GM12801 (cell line): ENCODE data around the gene RUNX2.

Experiments used
- TF ChIP-seq, protein P1 (sequence below): IDR thresholded peaks from one replicate; pipeline ENCODE4 v1.5.1; 2011; ENCODE audit warnings: control low read depth; ENCODE audit not compliant: insufficient read length; ENCODE audit errors: extremely low read depth

The RUNX2 gene

DNA sequence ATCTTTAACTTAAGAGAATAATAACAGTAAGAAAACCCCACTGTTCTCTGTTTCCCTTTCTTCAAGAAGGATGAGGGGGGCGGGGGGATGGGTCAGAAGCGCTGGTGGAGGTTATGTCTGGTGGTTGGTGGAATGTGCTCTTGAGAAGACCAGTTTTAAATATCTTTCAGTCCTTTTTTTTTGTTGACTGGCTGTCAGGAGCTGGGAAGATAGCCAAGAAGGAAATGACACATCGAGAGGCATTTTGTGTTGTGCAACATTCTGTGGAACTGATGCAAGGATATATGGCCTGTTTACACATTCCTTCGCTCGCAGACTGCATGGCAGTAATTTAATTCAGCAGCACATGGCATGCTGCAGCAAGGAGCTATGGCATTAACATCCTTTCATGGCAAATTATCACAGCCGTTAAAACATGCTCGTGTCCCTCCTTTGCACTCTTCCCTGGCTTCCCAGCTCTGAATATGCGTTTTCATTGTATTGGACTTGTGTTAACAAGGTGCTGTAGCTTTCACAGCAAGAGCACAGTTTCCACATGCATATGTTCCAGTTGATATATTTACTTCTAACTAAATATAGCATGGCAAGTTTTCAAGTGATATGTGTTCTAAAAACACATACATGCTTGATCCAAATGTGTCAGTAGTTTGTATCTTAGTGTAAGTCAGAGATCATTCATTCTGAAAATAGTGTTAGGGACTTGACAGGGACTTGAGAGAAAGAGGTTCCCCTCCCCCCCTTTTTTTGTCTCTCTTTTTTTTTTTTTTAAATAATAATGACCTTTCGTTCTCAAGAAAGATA lies 117.8 kb downstream of the RUNX2 start:
- TF ChIP-seq, protein P1, sequence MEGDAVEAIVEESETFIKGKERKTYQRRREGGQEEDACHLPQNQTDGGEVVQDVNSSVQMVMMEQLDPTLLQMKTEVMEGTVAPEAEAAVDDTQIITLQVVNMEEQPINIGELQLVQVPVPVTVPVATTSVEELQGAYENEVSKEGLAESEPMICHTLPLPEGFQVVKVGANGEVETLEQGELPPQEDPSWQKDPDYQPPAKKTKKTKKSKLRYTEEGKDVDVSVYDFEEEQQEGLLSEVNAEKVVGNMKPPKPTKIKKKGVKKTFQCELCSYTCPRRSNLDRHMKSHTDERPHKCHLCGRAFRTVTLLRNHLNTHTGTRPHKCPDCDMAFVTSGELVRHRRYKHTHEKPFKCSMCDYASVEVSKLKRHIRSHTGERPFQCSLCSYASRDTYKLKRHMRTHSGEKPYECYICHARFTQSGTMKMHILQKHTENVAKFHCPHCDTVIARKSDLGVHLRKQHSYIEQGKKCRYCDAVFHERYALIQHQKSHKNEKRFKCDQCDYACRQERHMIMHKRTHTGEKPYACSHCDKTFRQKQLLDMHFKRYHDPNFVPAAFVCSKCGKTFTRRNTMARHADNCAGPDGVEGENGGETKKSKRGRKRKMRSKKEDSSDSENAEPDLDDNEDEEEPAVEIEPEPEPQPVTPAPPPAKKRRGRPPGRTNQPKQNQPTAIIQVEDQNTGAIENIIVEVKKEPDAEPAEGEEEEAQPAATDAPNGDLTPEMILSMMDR = no peak

DNA sequence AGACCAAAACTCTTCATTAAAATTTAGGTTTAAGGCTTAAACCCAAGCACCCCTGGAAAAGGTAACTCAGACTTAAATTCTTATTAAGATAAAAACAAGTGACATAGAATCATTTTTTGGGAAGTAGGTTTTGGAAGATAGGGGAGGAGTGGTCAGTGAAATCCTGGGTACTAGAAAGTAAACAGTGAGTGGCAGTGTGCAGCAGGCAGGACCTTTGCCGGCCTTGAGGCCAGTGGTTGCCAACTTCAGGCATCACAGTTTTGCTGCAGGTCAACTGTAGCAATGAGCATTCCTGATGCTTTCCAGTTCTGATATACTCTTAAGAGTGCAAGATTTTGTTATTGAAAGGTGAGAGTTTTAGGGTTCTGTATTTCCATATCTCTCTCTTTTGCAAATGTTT lies 118.9 kb downstream of the RUNX2 start:
- TF ChIP-seq, protein P1 = no peak

DNA sequence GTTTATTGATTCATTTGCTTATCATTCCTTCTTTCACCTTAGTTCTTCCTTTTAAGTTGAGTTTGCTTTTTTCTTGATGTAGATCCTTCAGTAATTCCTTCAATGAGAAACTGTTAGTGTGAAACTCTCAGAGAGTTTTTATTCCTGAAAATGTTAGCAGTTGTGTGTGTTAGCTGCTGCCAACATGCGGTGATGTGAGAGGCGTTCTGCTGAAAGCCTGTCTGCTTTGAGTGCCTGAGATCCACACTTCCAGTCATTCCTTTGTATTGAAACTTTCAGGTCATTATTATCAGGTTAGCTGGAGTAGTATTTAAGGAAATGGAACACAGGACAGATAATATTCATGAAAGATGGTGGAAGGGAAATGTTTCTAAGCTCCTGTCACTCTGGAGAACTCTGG lies 119.6 kb downstream of the RUNX2 start:
- TF ChIP-seq, protein P1 = no peak

DNA sequence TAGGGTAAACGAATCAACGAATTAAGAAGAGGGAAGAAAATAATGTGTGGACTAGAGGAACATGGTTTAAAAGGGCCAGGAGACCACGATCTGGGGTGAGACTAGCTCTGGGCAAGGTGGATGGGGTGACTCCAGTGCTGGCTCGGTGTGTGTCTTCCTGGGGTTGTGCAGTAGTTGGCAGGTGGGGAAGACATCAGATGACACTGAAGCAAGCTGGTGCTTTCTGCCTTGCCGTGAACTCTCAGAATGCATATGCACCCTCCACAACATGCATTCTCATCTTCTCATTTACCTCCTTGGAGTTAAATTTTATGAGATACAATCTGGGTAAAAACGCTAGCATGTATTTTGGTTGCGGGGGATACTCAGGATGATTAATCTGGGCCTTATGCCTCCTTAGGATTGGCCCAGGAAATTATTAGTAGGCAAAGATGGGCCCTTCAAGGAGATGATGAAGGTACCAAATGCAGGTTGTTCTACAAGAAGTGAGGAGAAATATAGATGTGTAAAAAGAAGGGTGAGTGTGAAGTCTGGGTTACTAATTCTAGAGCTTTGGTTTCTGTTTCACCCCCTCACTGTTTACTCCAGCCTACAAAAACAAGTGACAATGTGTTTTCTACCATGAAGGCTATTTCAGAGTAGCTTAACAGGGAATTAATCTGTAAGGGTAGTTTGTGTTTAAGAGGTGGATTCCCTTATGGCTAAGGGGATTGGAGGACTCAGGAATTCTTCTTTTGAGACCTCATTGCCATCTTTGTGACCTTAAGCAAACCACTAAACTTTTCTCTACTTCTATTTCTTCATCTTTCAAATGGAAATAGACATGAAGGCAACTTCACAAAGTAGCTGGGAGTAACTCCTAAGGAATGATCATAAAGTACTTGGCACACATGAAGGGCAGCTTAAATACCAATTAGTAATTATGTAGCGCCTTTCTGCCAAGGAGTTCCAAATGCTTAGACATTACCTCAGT lies 120.6 kb downstream of the RUNX2 start:
- TF ChIP-seq, protein P1 = no peak

DNA sequence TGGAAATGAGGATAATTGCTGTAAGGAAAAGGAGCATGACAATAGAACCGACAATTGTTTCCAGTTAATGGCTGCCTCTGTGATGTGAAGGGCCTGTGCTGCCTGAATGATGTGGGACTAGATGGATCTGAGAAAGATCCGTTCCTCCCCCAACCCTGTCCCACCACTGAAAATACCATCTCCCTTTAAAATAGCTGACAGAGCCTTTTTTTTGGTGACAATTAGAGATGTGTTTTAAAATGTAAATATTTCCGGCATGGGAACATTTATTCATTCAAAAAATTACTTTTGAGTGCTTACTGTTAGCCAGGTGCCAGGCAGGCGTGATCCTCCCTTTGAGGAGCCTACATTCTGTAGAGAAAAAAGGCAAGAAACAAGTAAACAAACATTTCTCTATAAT lies 122.0 kb downstream of the RUNX2 start:
- TF ChIP-seq, protein P1 = no peak

DNA sequence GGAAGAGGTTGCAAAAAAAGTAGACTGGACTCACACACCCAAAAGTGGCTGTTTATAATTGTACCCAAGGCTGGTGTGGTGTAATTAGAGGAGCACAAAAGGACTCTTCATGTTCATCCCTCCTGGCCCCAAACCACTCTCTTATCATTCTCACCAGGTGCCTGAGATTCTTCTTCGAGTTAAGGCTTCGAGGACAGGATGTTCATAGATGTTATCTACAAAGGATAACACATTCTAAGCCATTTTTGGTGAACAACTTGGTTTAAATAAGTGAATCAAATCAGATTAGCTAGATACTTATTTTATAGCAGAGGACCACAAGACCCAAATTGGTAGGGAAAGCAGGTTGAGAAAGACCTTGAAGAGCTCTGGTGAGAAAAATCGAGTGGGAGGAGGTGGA lies 122.7 kb downstream of the RUNX2 start:
- TF ChIP-seq, protein P1 = no peak
